ENCODE measurements around the gene HDC.

DNA sequence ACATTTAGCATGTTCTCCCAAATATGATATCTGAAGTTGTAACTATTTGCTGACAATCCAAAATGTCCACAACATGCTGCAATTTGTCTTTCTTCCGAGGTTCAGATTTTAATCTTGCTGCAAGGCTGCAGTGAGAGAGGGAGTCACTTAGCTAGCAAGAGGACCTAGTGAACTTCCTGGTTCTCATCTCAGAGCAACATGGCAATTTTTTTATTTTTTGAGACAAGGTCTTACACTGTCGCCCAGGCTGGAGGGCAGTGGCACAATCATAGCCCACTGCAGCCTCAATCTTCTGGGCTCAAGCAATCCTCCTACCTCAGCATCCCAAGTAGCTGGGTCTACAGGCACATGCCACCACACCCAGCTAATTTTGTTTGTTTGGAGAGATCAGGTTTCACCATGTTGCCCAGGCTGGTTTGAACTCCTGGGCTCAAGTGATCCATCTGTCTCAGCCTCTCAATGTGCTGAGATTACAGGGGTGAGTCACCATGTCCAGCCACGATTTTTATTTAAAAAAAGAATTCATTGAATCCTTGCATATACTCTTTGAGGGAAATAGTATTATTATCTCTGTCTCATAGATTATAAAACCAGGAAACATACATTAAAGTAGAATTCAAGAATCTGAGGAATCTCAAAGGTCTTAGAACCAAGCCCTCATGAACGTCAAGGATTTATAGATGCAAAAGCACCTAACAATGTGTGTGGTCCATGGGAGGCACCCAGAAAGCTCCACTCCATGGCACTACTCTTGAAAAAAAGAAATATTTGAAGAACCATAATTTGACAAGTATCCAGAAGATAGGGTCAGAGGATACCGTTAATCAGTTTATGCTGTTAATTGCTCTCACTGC, 9.1 kb downstream of the HDC start:
- TF ChIP-seq EZH2phosphoT487 (conservative IDR thresholded peaks at IDR 0.05; ENCODE audit: low read length), result no peak
- TF ChIP-seq, protein P1, sequence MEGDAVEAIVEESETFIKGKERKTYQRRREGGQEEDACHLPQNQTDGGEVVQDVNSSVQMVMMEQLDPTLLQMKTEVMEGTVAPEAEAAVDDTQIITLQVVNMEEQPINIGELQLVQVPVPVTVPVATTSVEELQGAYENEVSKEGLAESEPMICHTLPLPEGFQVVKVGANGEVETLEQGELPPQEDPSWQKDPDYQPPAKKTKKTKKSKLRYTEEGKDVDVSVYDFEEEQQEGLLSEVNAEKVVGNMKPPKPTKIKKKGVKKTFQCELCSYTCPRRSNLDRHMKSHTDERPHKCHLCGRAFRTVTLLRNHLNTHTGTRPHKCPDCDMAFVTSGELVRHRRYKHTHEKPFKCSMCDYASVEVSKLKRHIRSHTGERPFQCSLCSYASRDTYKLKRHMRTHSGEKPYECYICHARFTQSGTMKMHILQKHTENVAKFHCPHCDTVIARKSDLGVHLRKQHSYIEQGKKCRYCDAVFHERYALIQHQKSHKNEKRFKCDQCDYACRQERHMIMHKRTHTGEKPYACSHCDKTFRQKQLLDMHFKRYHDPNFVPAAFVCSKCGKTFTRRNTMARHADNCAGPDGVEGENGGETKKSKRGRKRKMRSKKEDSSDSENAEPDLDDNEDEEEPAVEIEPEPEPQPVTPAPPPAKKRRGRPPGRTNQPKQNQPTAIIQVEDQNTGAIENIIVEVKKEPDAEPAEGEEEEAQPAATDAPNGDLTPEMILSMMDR (IDR thresholded peaks at IDR 0.05; ENCODE audit: insufficient read depth, low read length, poor library complexity, severe bottlenecking), result no peak
